Naive thymus-derived CD4-positive, alpha-beta T cell (primary cell): Measurements from ENCODE around the gene OTOA. TPM values are rescaled to one million over a fixed set of nuclear protein-coding genes. Genes with fewer than 3 reads are reported as not detected.

Experiments
- ATAC-seq: fragments of 150-1000 bp; cut with Tn5 transposase; 2 replicates; pipeline ENCODE4 v1.10.0; 2021; ENCODE audit warnings: mild to moderate bottlenecking, moderate library complexity
- CTCF ChIA-PET: fragments of 350-600 bp; sonication (Branson Sonifier 250); formaldehyde crosslinking; loops from one replicate; lab custom pipeline; 2021; ENCODE audit warnings: antibody characterized with exemption; lab: Charles Lee
- POLR2A ChIA-PET: fragments of 350-600 bp; sonication (Branson Sonifier 250); formaldehyde crosslinking; loops from one replicate; lab custom pipeline; 2021; ENCODE audit warnings: antibody characterized with exemption, inconsistent platforms; lab: Charles Lee
- DNase-seq, 9 donors: peaks; one replicate each; pipeline versions ENCODE4 v3.0.0 to v3.0.0-alpha.2; 2020 to 2022; ENCODE audit warnings: mixed read lengths in 1 of 9
- H3K27ac ChIP-seq: one replicate; pipeline ENCODE4 v1.7.0; 2013; ENCODE audit warnings: mild to moderate bottlenecking, low read depth, low read length, moderate library complexity
- H3K27me3 ChIP-seq, 2 donors: one replicate each; pipeline ENCODE4 v1.7.0; 2013; ENCODE audit warnings: low read length in 2 of 2, mild to moderate bottlenecking in 2 of 2, moderate library complexity in 2 of 2; ENCODE audit not compliant: control insufficient read depth in 2 of 2, insufficient read depth in 2 of 2
- H3K36me3 ChIP-seq, 3 experiments: 1 replicate in 2 of 3; 2 replicates in 1 of 3; pipeline ENCODE4 v1.7.0; 2013; ENCODE audit warnings: low read length in 3 of 3, mild to moderate bottlenecking in 3 of 3, moderate library complexity in 1 of 3; ENCODE audit not compliant: insufficient read depth in 3 of 3, control insufficient read depth in 2 of 3
- H3K4me1 ChIP-seq, 2 donors: one replicate each; pipeline ENCODE4 v1.7.0; 2013; ENCODE audit warnings: low read length in 2 of 2, mild to moderate bottlenecking in 2 of 2, moderate library complexity in 1 of 2; ENCODE audit not compliant: control insufficient read depth in 2 of 2, insufficient read depth in 2 of 2
- H3K4me3 ChIP-seq: 2 replicates; pipeline ENCODE4 v1.7.0; 2013; ENCODE audit warnings: mild to moderate bottlenecking, low read length
- H3K9me3 ChIP-seq, 3 experiments: 1 replicate in 2 of 3; 2 replicates in 1 of 3; pipeline ENCODE4 v1.7.0; 2013; ENCODE audit warnings: low read length in 3 of 3; ENCODE audit not compliant: control insufficient read depth in 2 of 3
- H3K27ac Mint-ChIP-seq, 9 donors: one replicate each; pipeline ENCODE4 v1.8.0; 2020 to 2022; ENCODE audit warnings: mixed read lengths in 9 of 9, mild to moderate bottlenecking in 8 of 9, moderate library complexity in 5 of 9, inconsistent platforms in 2 of 9
- H3K27me3 Mint-ChIP-seq, 5 donors: one replicate each; pipeline ENCODE4 v1.8.0; 2021 to 2022; ENCODE audit warnings: mixed read lengths in 5 of 5, mild to moderate bottlenecking in 1 of 5
- H3K36me3 Mint-ChIP-seq, 5 donors: one replicate each; pipeline ENCODE4 v1.8.0; 2020 to 2022; ENCODE audit warnings: mixed read lengths in 5 of 5, mild to moderate bottlenecking in 3 of 5, inconsistent platforms in 1 of 5
- H3K4me1 Mint-ChIP-seq, 7 donors: one replicate each; pipeline ENCODE4 v1.8.0; 2020 to 2022; ENCODE audit warnings: mixed read lengths in 7 of 7, mild to moderate bottlenecking in 3 of 7, inconsistent platforms in 1 of 7
- H3K4me3 Mint-ChIP-seq, 10 donors: one replicate each; pipeline ENCODE4 v1.8.0; 2020 to 2022; ENCODE audit warnings: mild to moderate bottlenecking in 10 of 10, mixed read lengths in 10 of 10, moderate library complexity in 6 of 10, inconsistent platforms in 2 of 10
- H3K9me3 Mint-ChIP-seq, 11 donors: one replicate each; pipeline ENCODE4 v1.8.0; 2020 to 2022; ENCODE audit warnings: mixed read lengths in 11 of 11, mild to moderate bottlenecking in 4 of 11, inconsistent platforms in 1 of 11, moderate library complexity in 1 of 11
- intact Hi-C, 2 donors: fragments of 100-400 bp; cut with micrococcal nuclease; formaldehyde crosslinking; loops; one replicate each; pipeline ENCODE4 v1.15.1; 2023
- polyA plus RNA-seq, 2 donors: library from polyadenylated mRNA; unstranded; fragments of 300-500 nt; fragmentation: Illumina TruSeq; gene quantifications; one replicate each; pipeline ENCODE4 v1.2.3, GENCODE V29; 2021
- total RNA-seq, 6 experiments: library from RNA in 5 of 6; stranded (reverse) in 5 of 6; gene quantifications; 1 replicate in 5 of 6; 2 replicates in 1 of 6; pipeline ENCODE4 v1.2.3 and lab custom pipeline; 2021 to 2026

The OTOA gene
- total and polyA plus RNA-seq, 7 experiments from 2014 or later, result 0.04 to 0.17 (median 0.11) TPM; not detected in 2

- H3K4me1 Mint-ChIP-seq, result peaks cover 20 to 45% (median 37%) of the 10 kb centered on the region in 7 donors
- peak overlapping the region in 5 of 10 donors; percentile 7 to 48 (median 33) for H3K4me3 Mint-ChIP-seq
- Histone ChIP-seq H3K27ac (no peak overlapping the region), H3K27me3 (no peaks in the 10 kb centered on the region), H3K4me3 (no peak overlapping the region), H3K9me3 (no peaks in the 10 kb centered on the region), H3K4me1 (peaks cover 16 to 24% of the 10 kb centered on the region in 2 donors), H3K36me3 (peaks cover 0 to 15% (median 6%) of the 10 kb centered on the region in 3 experiments)
- POLR2A ChIA-PET, result interaction anchor here (1.1 to 1.3 kb wide), 2 partner anchors 12 to 54 kb away, joined by 4 to 7 read pairs; no protein-coding TSS in a partner anchor
- DNase-seq (peak in 7 of 9 donors; percentile 50 to 71 (median 66)), ATAC-seq (peak; percentile 72)
- intact Hi-C loops, result loop anchor here (1.0 to 5.0 kb wide), 6 partner anchors 12 to 532 kb away; no protein-coding TSS in a partner anchor
- peaks cover 0 to 9% (median 3%) of the 10 kb centered on the region in 5 donors for H3K36me3 Mint-ChIP-seq
- no peaks in the 10 kb centered on the region for H3K27me3 Mint-ChIP-seq
- CTCF ChIA-PET, result interaction anchor here (0.6 to 3.5 kb wide), 31 partner anchors 8 to 604 kb away, joined by 3 to 61 read pairs (median 4); no protein-coding TSS in a partner anchor
- H3K9me3 Mint-ChIP-seq, result no peaks in the 10 kb centered on the region
- peak overlapping the region in 8 of 9 donors; percentile 5 to 87 (median 26) for H3K27ac Mint-ChIP-seq
Measured at GRCh38 chr16:21656795-21657768, 6.7 kb upstream of the OTOA start.

GRCh38 chr16:21659124-21659523 is 4.6 kb upstream of the OTOA start:
- Histone ChIP-seq H3K4me1 (peaks cover 16 to 24% of the 10 kb centered on the region in 2 donors), H3K9me3 (no peaks in the 10 kb centered on the region), H3K27me3 (no peaks in the 10 kb centered on the region), H3K4me3 (no peak overlapping the region), H3K36me3 (peaks cover 0 to 15% (median 0%) of the 10 kb centered on the region in 3 experiments), H3K27ac (no peak overlapping the region)
- CTCF ChIA-PET, result interaction anchor here (1.0 to 3.0 kb wide), 3 partner anchors 14 to 75 kb away, joined by 4 to 61 read pairs (median 6); no protein-coding TSS in a partner anchor
- DNase-seq, result no peak
- POLR2A ChIA-PET, result interaction anchor here (0.9 kb wide), 1 partner anchor 49 kb away, joined by 3 read pairs; no protein-coding TSS in a partner anchor
- peak; percentile 26 for ATAC-seq
- H3K4me3 Mint-ChIP-seq, result no peak overlapping the region
- H3K27me3 Mint-ChIP-seq, result peaks cover 0 to 14% (median 0%) of the 10 kb centered on the region in 5 donors
- H3K9me3 Mint-ChIP-seq, result no peaks in the 10 kb centered on the region
- peaks cover 20 to 50% (median 40%) of the 10 kb centered on the region in 7 donors for H3K4me1 Mint-ChIP-seq
- peak overlapping the region in 1 of 9 donors; percentile 4 for H3K27ac Mint-ChIP-seq
- intact Hi-C loops, result loop anchor here in 1 of 2 donors (5.0 kb wide), 1 partner anchor 48 kb away; no protein-coding TSS in a partner anchor
- H3K36me3 Mint-ChIP-seq, result peaks cover 0 to 9% (median 3%) of the 10 kb centered on the region in 5 donors

GRCh38 chr16:21664801-21665492 is 1.2 kb downstream of the OTOA start:
- ATAC-seq (no peak), DNase-seq (no peak)
- ChIA-PET POLR2A (interaction anchor here (0.6 kb wide), 1 partner anchor 303 kb away, joined by 3 read pairs; no protein-coding TSS in a partner anchor), CTCF (interaction anchor here (0.6 to 1.6 kb wide), 4 partner anchors 7 to 43 kb away, joined by 3 to 6 read pairs (median 4); no protein-coding TSS in a partner anchor)
- no peak overlapping the region for H3K27ac Mint-ChIP-seq
- H3K36me3 Mint-ChIP-seq, result no peaks in the 10 kb centered on the region
- peaks cover 0 to 36% (median 0%) of the 10 kb centered on the region in 5 donors for H3K27me3 Mint-ChIP-seq
- Histone ChIP-seq H3K36me3 (no peaks in the 10 kb centered on the region), H3K9me3 (no peaks in the 10 kb centered on the region), H3K27ac (no peak overlapping the region), H3K4me1 (peaks cover 10 to 11% of the 10 kb centered on the region in 2 donors), H3K4me3 (no peak overlapping the region), H3K27me3 (no peaks in the 10 kb centered on the region)
- no peaks in the 10 kb centered on the region for H3K9me3 Mint-ChIP-seq
- peaks cover 7 to 29% (median 17%) of the 10 kb centered on the region in 7 donors for H3K4me1 Mint-ChIP-seq
- intact Hi-C loops, result loop anchor here in 1 of 2 donors (10.0 kb wide), 1 partner anchor 290 kb away; the partner anchor contains the start of gene UQCRC2
- peak overlapping the region in 2 of 10 donors; percentile 17 to 32 for H3K4me3 Mint-ChIP-seq

GRCh38 chr16:21666772-21667171 is 3.0 kb downstream of the OTOA start:
- ChIA-PET POLR2A (no interaction called here), CTCF (interaction anchor here (0.6 to 1.6 kb wide), 3 partner anchors 10 to 79 kb away, joined by 4 read pairs; no protein-coding TSS in a partner anchor)
- no peak for ATAC-seq
- H3K9me3 Mint-ChIP-seq, result no peaks in the 10 kb centered on the region
- H3K4me1 ChIP-seq, result peaks cover 2% of the 10 kb centered on the region in 2 donors
- H3K4me1 Mint-ChIP-seq, result peaks cover 0 to 16% (median 5%) of the 10 kb centered on the region in 7 donors
- no peak overlapping the region for H3K4me3 Mint-ChIP-seq
- no peaks in the 10 kb centered on the region for H3K27me3 ChIP-seq
- H3K9me3 ChIP-seq, result no peaks in the 10 kb centered on the region
- H3K27ac Mint-ChIP-seq, result no peak overlapping the region
- H3K4me3 ChIP-seq, result no peak overlapping the region
- intact Hi-C loops, result loop anchor here in 1 of 2 donors (10.0 kb wide), 1 partner anchor 288 kb away; the partner anchor contains the start of gene UQCRC2
- no peaks in the 10 kb centered on the region for H3K36me3 Mint-ChIP-seq
- H3K27ac ChIP-seq, result no peak overlapping the region
- no peak for DNase-seq
- H3K27me3 Mint-ChIP-seq, result peaks cover 0 to 46% (median 4%) of the 10 kb centered on the region in 5 donors
- no peaks in the 10 kb centered on the region for H3K36me3 ChIP-seq

- Histone ChIP-seq H3K4me1 (no peaks in the 10 kb centered on the region), H3K9me3 (no peaks in the 10 kb centered on the region), H3K4me3 (no peak overlapping the region), H3K27me3 (no peaks in the 10 kb centered on the region), H3K27ac (no peak overlapping the region), H3K36me3 (no peaks in the 10 kb centered on the region)
- H3K27me3 Mint-ChIP-seq, result peaks cover 0 to 44% (median 4%) of the 10 kb centered on the region in 5 donors
- peaks cover 0 to under 1% (median 0%) of the 10 kb centered on the region in 11 donors for H3K9me3 Mint-ChIP-seq
- H3K4me1 Mint-ChIP-seq, result peaks cover 0 to 9% (median 4%) of the 10 kb centered on the region in 7 donors
- ATAC-seq (no peak), DNase-seq (no peak)
- intact Hi-C loops, result loop anchor here in 1 of 2 donors (10.0 kb wide), 1 partner anchor 287 kb away; the partner anchor contains the start of gene UQCRC2
- no peaks in the 10 kb centered on the region for H3K36me3 Mint-ChIP-seq
- no peak overlapping the region for H3K4me3 Mint-ChIP-seq
- H3K27ac Mint-ChIP-seq, result no peak overlapping the region
- ChIA-PET CTCF (interaction anchor here (0.7 to 1.6 kb wide), 3 partner anchors 10 to 39 kb away, joined by 3 to 4 read pairs (median 3); no protein-coding TSS in a partner anchor), POLR2A (no interaction called here)
Measured at GRCh38 chr16:21667575-21667974, 3.8 kb downstream of the OTOA start.
